Coronary artery (tissue), 2 donors: ENCODE results near the gene NKD1.

Experiments
- DNase-seq: peaks from one replicate; pipeline ENCODE4 v3.0.0-alpha.2; 2017; ENCODE audit warnings: low spot score
- H3K27ac ChIP-seq, 2 donors: fragments of 200-600 bp; sonication (generic); one replicate each; pipeline ENCODE4 v1.5.1; 2016 to 2019
- H3K4me3 ChIP-seq: fragments of 200-600 bp; sonication (generic); 2 replicates; pipeline ENCODE4 v1.5.1; 2016; ENCODE audit warnings: mild to moderate bottlenecking, moderate library complexity
- TF ChIP-seq, protein P1 (sequence below): fragments of 200-600 bp; sonication (generic); IDR thresholded peaks from one replicate; pipeline ENCODE4 v1.5.1; 2019; ENCODE audit warnings: antibody characterized with exemption

NKD1 gene

DNA sequence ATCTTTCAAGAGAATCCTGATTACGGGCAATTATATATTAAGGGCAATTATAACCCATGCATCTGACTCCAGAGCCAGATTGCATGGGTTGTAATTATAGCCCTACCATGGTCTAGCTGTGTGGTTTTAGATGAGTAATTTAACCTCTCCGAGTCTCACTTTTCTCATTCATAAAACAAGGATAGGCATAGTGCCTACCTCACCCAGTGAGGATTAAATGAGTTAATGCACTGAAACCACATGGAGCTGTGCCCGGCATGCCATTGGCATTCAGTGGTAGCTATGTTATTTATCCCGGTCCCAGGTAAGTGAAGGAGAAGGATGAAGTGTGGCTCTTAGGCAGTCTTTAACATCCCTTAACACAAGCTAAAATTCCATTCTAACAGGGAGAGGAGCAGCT lies 126.6 kb downstream of the NKD1 start:
- TF ChIP-seq, protein P1, sequence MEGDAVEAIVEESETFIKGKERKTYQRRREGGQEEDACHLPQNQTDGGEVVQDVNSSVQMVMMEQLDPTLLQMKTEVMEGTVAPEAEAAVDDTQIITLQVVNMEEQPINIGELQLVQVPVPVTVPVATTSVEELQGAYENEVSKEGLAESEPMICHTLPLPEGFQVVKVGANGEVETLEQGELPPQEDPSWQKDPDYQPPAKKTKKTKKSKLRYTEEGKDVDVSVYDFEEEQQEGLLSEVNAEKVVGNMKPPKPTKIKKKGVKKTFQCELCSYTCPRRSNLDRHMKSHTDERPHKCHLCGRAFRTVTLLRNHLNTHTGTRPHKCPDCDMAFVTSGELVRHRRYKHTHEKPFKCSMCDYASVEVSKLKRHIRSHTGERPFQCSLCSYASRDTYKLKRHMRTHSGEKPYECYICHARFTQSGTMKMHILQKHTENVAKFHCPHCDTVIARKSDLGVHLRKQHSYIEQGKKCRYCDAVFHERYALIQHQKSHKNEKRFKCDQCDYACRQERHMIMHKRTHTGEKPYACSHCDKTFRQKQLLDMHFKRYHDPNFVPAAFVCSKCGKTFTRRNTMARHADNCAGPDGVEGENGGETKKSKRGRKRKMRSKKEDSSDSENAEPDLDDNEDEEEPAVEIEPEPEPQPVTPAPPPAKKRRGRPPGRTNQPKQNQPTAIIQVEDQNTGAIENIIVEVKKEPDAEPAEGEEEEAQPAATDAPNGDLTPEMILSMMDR: no peak
- no peak overlapping the region for H3K4me3 ChIP-seq
- no peak overlapping the region for H3K27ac ChIP-seq
- no peak for DNase-seq

- no peak for DNase-seq
- Histone ChIP-seq H3K4me3 (no peak overlapping the region), H3K27ac (no peak overlapping the region)
- TF ChIP-seq, protein P1: no peak
Measured at GRCh38 chr16:50675686-50676610, 127.8 kb downstream of the NKD1 start.

- TF ChIP-seq, protein P1: no peak
- Histone ChIP-seq H3K27ac (no peak overlapping the region), H3K4me3 (no peak overlapping the region)
- DNase-seq: no peak
Measured at GRCh38 chr16:50676684-50677225, 128.6 kb downstream of the NKD1 start.

DNA sequence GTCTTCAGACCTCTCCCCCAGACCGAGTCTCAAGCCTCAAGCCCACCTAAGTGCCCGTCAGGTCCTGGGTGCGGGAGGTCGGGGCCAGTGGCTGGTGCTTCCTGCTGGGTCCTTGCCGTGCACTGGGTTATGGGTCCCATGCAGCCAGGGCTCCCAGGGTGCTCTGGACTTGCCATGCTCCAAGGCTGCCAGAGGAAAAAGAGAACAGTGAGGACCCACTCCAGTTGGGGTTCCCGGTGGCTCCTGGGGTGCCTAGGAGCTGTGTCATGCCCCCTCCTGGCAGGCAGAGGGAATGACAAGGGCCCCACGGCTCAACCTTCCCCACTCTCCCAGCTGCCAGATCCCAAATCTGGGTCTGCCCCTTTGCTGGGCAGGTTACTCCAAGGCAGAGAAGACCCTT lies 129.2 kb downstream of the NKD1 start:
- TF ChIP-seq, protein P1: no peak
- Histone ChIP-seq H3K4me3 (no peak overlapping the region), H3K27ac (no peak overlapping the region)
- no peak for DNase-seq

DNA sequence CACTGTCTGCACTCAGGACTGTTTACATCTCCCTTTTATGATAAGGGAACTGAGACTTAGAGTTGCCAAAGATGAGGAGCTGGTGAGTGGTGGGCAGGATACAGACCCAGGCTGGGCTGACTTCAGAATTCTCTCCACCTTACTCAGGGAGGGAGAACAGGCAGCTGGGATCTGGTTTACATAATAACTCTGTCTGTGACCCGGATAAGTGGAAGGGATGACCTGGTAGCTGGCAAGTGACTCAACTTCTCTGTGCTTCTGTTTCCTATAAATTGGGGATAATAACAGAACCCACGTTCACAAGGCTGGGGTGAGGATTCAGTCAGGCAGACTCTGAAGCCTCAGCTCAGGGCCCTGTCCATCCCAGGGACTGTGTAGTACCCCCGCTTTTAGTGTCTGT lies 130.3 kb downstream of the NKD1 start:
- no peak overlapping the region for H3K4me3 ChIP-seq
- no peak for DNase-seq
- TF ChIP-seq, protein P1: no peak
- no peak overlapping the region for H3K27ac ChIP-seq

DNA sequence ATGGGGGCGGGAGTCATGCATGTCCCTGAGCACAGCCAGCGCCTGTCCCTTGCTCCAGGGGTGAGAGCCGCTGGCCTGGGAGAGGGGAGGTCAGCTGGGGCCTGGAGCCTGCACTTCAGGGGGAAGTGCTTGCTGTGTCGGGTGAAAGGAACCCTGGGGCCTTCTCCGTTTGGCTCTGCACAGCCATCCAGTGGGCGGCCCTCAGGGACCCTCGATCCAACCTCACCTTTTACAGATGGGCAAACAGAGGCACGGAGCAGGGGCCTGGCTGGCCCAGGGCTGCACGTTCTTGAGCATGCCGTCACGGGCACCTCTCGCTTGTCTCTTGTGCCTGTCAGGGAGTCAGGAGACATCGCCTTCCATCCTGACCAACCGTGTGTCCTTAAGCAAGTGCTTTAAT lies 131.1 kb downstream of the NKD1 start:
- H3K27ac ChIP-seq: no peak overlapping the region
- DNase-seq: no peak
- TF ChIP-seq, protein P1: no peak
- no peak overlapping the region for H3K4me3 ChIP-seq
